Testis (tissue), 2 donors: Measurements from ENCODE around the gene MAPRE2.

Experiments used
- CTCF ChIP-seq, 3 experiments: fragments of 450-650 bp in 2 of 3; fragments of 200-600 bp in 1 of 3; sonication (generic) in 1 of 3; IDR thresholded peaks; one replicate each; pipeline ENCODE4 v1.5.1; 2016 to 2019; ENCODE audit warnings: antibody characterized with exemption in 3 of 3, mild to moderate bottlenecking in 2 of 3, moderate library complexity in 1 of 3
- POLR2A ChIP-seq: fragments of 450-650 bp; IDR thresholded peaks from one replicate; pipeline ENCODE4 v1.6.1; 2017; ENCODE audit warnings: antibody characterized with exemption, mild to moderate bottlenecking, moderate library complexity

DNA sequence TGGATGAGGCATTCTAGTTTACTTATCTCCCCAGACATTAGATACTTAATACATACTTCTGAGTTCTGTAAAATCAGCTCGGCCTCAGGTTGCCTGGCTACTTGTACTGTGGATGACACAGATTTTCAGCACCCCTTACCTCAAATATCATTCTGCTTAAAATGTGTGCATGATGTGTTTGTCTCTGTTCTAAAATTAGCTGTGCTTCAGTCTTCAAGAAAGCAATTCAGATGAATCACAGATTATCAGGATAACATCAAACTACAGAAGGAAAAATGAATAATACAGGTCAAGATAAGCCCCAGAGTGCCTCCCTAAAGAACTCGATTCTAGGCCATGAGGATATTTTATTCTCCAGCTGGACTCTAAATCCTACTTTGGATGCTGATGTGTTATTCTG is 21.3 kb upstream of the MAPRE2 start:
- TF ChIP-seq POLR2A (no peak), CTCF (IDR thresholded peaks at IDR 0.05) (no peak)
